ENCODE data around the gene MATN1. TPM values are rescaled to one million over a fixed set of nuclear protein-coding genes. Genes with fewer than 3 reads are reported as not detected.

The MATN1 gene
- total RNA-seq, 2 donors from 2014 or later, result not detected

GRCh38 chr1:30678209-30678608 lies 45.2 kb downstream of the MATN1 start:
- no peak overlapping the region for H3K9ac ChIP-seq (ENCODE audit: extremely low read depth, low read length, poor library complexity, severe bottlenecking)
- H3K27me3 Mint-ChIP-seq (ENCODE audit: insufficient read depth), result peaks cover 6% of the 10 kb centered on the region
- H3K27ac ChIP-seq (ENCODE audit: low read depth, low read length), result no peak overlapping the region
- H3K9me3 Mint-ChIP-seq, result peaks cover 19% of the 10 kb centered on the region
- no peak for TF ChIP-seq CTCF (conservative IDR thresholded peaks at IDR 0.05)
- H3K27me3 ChIP-seq (ENCODE audit: control insufficient read depth, insufficient read depth, low read length, poor library complexity, severe bottlenecking), result no peaks in the 10 kb centered on the region
- no peaks in the 10 kb centered on the region for H3K4me1 Mint-ChIP-seq
- H3K4me3 ChIP-seq (ENCODE audit: low read length), result no peak overlapping the region
- H3K27ac Mint-ChIP-seq, result no peak overlapping the region
- WGBS, 2 experiments (ENCODE audit: insufficient coverage in 1 of 2, insufficient read length in 1 of 2), result 85 to 92% methylated on average over 3 of the region's 3 CpGs
- peaks cover 32% of the 10 kb centered on the region for H3K9me3 ChIP-seq (ENCODE audit: control insufficient read depth, low read length)
- H3K36me3 ChIP-seq (ENCODE audit: control insufficient read depth, insufficient read depth, low read length), result no peaks in the 10 kb centered on the region
- DNase-seq, result peak; percentile 11
- no peak overlapping the region for H3K4me3 Mint-ChIP-seq
- H3K4me1 ChIP-seq (ENCODE audit: control insufficient read depth, insufficient read depth, low read length), result no peaks in the 10 kb centered on the region
- H3K36me3 Mint-ChIP-seq (ENCODE audit: low read depth), result no peaks in the 10 kb centered on the region

DNA sequence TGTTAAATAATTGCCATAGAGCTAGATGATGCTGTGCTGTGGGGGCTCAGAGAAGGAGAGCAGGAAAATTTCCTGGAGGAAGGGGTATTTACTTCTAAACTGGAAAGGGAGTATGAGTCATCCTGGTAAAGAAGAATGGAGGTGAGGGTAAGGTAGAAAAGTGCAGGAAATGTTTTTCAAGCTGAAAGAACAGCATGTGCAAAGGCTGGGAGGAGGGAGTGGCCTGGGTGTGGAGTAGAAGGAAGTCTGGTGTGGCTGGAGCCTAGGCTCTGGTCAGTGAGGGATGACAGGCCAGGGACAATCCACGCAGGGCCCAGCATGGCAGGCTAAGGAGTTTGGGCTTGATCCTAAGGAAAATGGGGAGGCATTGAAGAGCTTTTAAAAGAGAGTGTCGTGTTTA lies 45.9 kb downstream of the MATN1 start:
- Histone ChIP-seq H3K4me3 (ENCODE audit: low read length) (no peak overlapping the region), H3K36me3 (ENCODE audit: control insufficient read depth, insufficient read depth, low read length) (no peaks in the 10 kb centered on the region), H3K9me3 (ENCODE audit: control insufficient read depth, low read length) (peaks cover 36% of the 10 kb centered on the region), H3K4me1 (ENCODE audit: control insufficient read depth, insufficient read depth, low read length) (no peaks in the 10 kb centered on the region), H3K9ac (ENCODE audit: extremely low read depth, low read length, poor library complexity, severe bottlenecking) (no peak overlapping the region), H3K27ac (ENCODE audit: low read depth, low read length) (no peak overlapping the region), H3K27me3 (ENCODE audit: control insufficient read depth, insufficient read depth, low read length, poor library complexity, severe bottlenecking) (no peaks in the 10 kb centered on the region)
- no peak overlapping the region for H3K4me3 Mint-ChIP-seq
- 86 to 100% methylated on average over 2 of the region's 2 CpGs for WGBS, 2 experiments (ENCODE audit: insufficient coverage in 1 of 2, insufficient read length in 1 of 2)
- TF ChIP-seq CTCF (conservative IDR thresholded peaks at IDR 0.05), result no peak
- H3K27ac Mint-ChIP-seq, result no peak overlapping the region
- peaks cover 19% of the 10 kb centered on the region for H3K9me3 Mint-ChIP-seq
- DNase-seq, result peak; percentile 10
- H3K4me1 Mint-ChIP-seq, result no peaks in the 10 kb centered on the region
- peaks cover 2% of the 10 kb centered on the region for H3K27me3 Mint-ChIP-seq (ENCODE audit: insufficient read depth)
- no peaks in the 10 kb centered on the region for H3K36me3 Mint-ChIP-seq (ENCODE audit: low read depth)

- WGBS, 2 experiments (ENCODE audit: insufficient coverage in 1 of 2, insufficient read length in 1 of 2), result 63 to 90% methylated on average over 1 to 2 of the region's 2 CpGs
- H3K4me1 Mint-ChIP-seq, result no peaks in the 10 kb centered on the region
- H3K27me3 Mint-ChIP-seq (ENCODE audit: insufficient read depth), result no peaks in the 10 kb centered on the region
- Histone ChIP-seq H3K4me1 (ENCODE audit: control insufficient read depth, insufficient read depth, low read length) (no peaks in the 10 kb centered on the region), H3K9ac (ENCODE audit: extremely low read depth, low read length, poor library complexity, severe bottlenecking) (no peak overlapping the region), H3K9me3 (ENCODE audit: control insufficient read depth, low read length) (peaks cover 30% of the 10 kb centered on the region), H3K27me3 (ENCODE audit: control insufficient read depth, insufficient read depth, low read length, poor library complexity, severe bottlenecking) (no peaks in the 10 kb centered on the region), H3K36me3 (ENCODE audit: control insufficient read depth, insufficient read depth, low read length) (no peaks in the 10 kb centered on the region), H3K27ac (ENCODE audit: low read depth, low read length) (no peak overlapping the region), H3K4me3 (ENCODE audit: low read length) (no peak overlapping the region)
- no peak for DNase-seq
- no peaks in the 10 kb centered on the region for H3K36me3 Mint-ChIP-seq (ENCODE audit: low read depth)
- no peak for TF ChIP-seq CTCF (conservative IDR thresholded peaks at IDR 0.05)
- no peak overlapping the region for H3K4me3 Mint-ChIP-seq
- peaks cover 19% of the 10 kb centered on the region for H3K9me3 Mint-ChIP-seq
- H3K27ac Mint-ChIP-seq, result no peak overlapping the region
Measured at GRCh38 chr1:30675761-30676160, 47.6 kb downstream of the MATN1 start.
